Suppressor macrophage treated with lipopolysaccharide for 1 hour (primary cell): ENCODE data around the gene PRKCA.

Experiments used
- DNase-seq, 3 donors: peaks; one replicate each; pipeline ENCODE4 v3.0.0-alpha.2; 2020 to 2022

Gene PRKCA

GRCh38 chr17:66753126-66753920, 450.9 kb downstream of the PRKCA start:
- no peak for DNase-seq

- DNase-seq: no peak
Measured at GRCh38 chr17:66755101-66755943, 452.9 kb downstream of the PRKCA start.

GRCh38 chr17:66755944-66756290, 453.5 kb downstream of the PRKCA start:
- no peak for DNase-seq

GRCh38 chr17:66760324-66760723, 457.9 kb downstream of the PRKCA start:
- DNase-seq: no peak

GRCh38 chr17:66762276-66762675, 459.9 kb downstream of the PRKCA start:
- DNase-seq: no peak

- DNase-seq: no peak
Measured at GRCh38 chr17:66763056-66763455, 460.6 kb downstream of the PRKCA start.

GRCh38 chr17:66764506-66764905, 462.1 kb downstream of the PRKCA start:
- no peak for DNase-seq

- DNase-seq: peak in 1 of 3 donors; percentile 22
Measured at GRCh38 chr17:66767154-66767933, 464.9 kb downstream of the PRKCA start.

- no peak for DNase-seq
Measured at GRCh38 chr17:66769911-66770310, 467.5 kb downstream of the PRKCA start.

GRCh38 chr17:66772148-66772812, 469.9 kb downstream of the PRKCA start:
- DNase-seq: no peak

- no peak for DNase-seq
Measured at GRCh38 chr17:66775271-66775670, 472.9 kb downstream of the PRKCA start.

GRCh38 chr17:66775881-66776400, 473.5 kb downstream of the PRKCA start:
- DNase-seq: no peak

GRCh38 chr17:66776999-66777688, 474.7 kb downstream of the PRKCA start:
- no peak for DNase-seq

- no peak for DNase-seq
Measured at GRCh38 chr17:66777689-66778225, 475.3 kb downstream of the PRKCA start.

- no peak for DNase-seq
Measured at GRCh38 chr17:66778531-66779236, 476.3 kb downstream of the PRKCA start.

GRCh38 chr17:66779237-66779606, 476.8 kb downstream of the PRKCA start:
- DNase-seq: no peak

GRCh38 chr17:66781135-66781534, 478.7 kb downstream of the PRKCA start:
- DNase-seq: no peak

GRCh38 chr17:66782851-66783250, 480.4 kb downstream of the PRKCA start:
- no peak for DNase-seq

- no peak for DNase-seq
Measured at GRCh38 chr17:66783656-66784381, 481.4 kb downstream of the PRKCA start.
